ENCODE measurements around the gene ADGB.
A peak's percentile ranks its signal among the peaks of the same experiment; 100 is the strongest.
"Not testable (repeated sequence)": the region's sequence is repeated elsewhere in the genome, so short reads cannot be mapped to it uniquely, and the experiment has no call there.

ADGB gene

GRCh38 chr6:146819596-146820320 is 221.0 kb downstream of the ADGB start:
- DNase-seq (ENCODE audit: low read depth) = peak; percentile 57

GRCh38 chr6:146827216-146827928 is 228.6 kb downstream of the ADGB start:
- DNase-seq (ENCODE audit: low read depth) = no peak

GRCh38 chr6:146829792-146830565 is 231.2 kb downstream of the ADGB start:
- DNase-seq (ENCODE audit: low read depth) = no peak

- DNase-seq (ENCODE audit: low read depth) = no peak
These were observed 234.4 kb downstream of the ADGB start for GRCh38 chr6:146833157-146833556.

- no peak for DNase-seq (ENCODE audit: low read depth)
These were observed 241.4 kb downstream of the ADGB start for GRCh38 chr6:146840216-146840615.

GRCh38 chr6:146840641-146841040 is 241.9 kb downstream of the ADGB start:
- DNase-seq (ENCODE audit: low read depth) = no peak

- DNase-seq (ENCODE audit: low read depth) = peak; percentile 91
These were observed 248.7 kb downstream of the ADGB start for GRCh38 chr6:146847426-146847825.

- peak; percentile 94 for DNase-seq (ENCODE audit: low read depth)
These were observed 251.6 kb downstream of the ADGB start for GRCh38 chr6:146850238-146850896.

- no peak for DNase-seq (ENCODE audit: low read depth)
These were observed 252.2 kb downstream of the ADGB start for GRCh38 chr6:146850981-146851380.

GRCh38 chr6:146851837-146852236 is 253.1 kb downstream of the ADGB start:
- peak; percentile 91 for DNase-seq (ENCODE audit: low read depth)

GRCh38 chr6:146854521-146855255 is 255.9 kb downstream of the ADGB start:
- DNase-seq (ENCODE audit: low read depth) = not testable (repeated sequence)

- DNase-seq (ENCODE audit: low read depth) = no peak
These were observed 257.1 kb downstream of the ADGB start for GRCh38 chr6:146855889-146856288.

- DNase-seq (ENCODE audit: low read depth) = no peak
These were observed 257.5 kb downstream of the ADGB start for GRCh38 chr6:146856296-146856695.

GRCh38 chr6:146857180-146857979 is 258.6 kb downstream of the ADGB start:
- peak; percentile 73 for DNase-seq (ENCODE audit: low read depth)

GRCh38 chr6:146857980-146858347 is 259.2 kb downstream of the ADGB start:
- peak; percentile 12 for DNase-seq (ENCODE audit: low read depth)

- DNase-seq (ENCODE audit: low read depth) = no peak
These were observed 260.4 kb downstream of the ADGB start for GRCh38 chr6:146859206-146859605.

- DNase-seq (ENCODE audit: low read depth) = no peak
These were observed 261.2 kb downstream of the ADGB start for GRCh38 chr6:146859795-146860495.

- DNase-seq (ENCODE audit: low read depth) = no peak
These were observed 261.8 kb downstream of the ADGB start for GRCh38 chr6:146860583-146860982.

- no peak for DNase-seq (ENCODE audit: low read depth)
These were observed 262.3 kb downstream of the ADGB start for GRCh38 chr6:146861029-146861563.

- no peak for DNase-seq (ENCODE audit: low read depth)
These were observed 262.9 kb downstream of the ADGB start for GRCh38 chr6:146861716-146862115.

Data from amniotic epithelial cell (primary cell).